KOPT-K1 (cell line): ENCODE data around the gene DOCK4.

ENCODE experiments used
- H3K27ac ChIP-seq: fragments of 200-600 bp; sonication (generic); 2 replicates; pipeline ENCODE4 v1.5.1; 2016; ENCODE audit warnings: antibody characterized with exemption, mild to moderate bottlenecking, low read depth, low read length; ENCODE audit not compliant: poor library complexity, severe bottlenecking
- H3K36me3 ChIP-seq: fragments of 200-600 bp; sonication (generic); 2 replicates; pipeline ENCODE4 v1.5.1; 2017; ENCODE audit warnings: antibody characterized with exemption, mild to moderate bottlenecking, low read length, moderate library complexity; ENCODE audit not compliant: insufficient read depth
- H3K9me3 ChIP-seq: fragments of 200-600 bp; sonication (generic); 2 replicates; pipeline ENCODE4 v1.5.1; 2017; ENCODE audit warnings: antibody characterized with exemption, low read length, mild to moderate bottlenecking; ENCODE audit not compliant: insufficient read depth, poor library complexity, severe bottlenecking

Gene DOCK4

DNA sequence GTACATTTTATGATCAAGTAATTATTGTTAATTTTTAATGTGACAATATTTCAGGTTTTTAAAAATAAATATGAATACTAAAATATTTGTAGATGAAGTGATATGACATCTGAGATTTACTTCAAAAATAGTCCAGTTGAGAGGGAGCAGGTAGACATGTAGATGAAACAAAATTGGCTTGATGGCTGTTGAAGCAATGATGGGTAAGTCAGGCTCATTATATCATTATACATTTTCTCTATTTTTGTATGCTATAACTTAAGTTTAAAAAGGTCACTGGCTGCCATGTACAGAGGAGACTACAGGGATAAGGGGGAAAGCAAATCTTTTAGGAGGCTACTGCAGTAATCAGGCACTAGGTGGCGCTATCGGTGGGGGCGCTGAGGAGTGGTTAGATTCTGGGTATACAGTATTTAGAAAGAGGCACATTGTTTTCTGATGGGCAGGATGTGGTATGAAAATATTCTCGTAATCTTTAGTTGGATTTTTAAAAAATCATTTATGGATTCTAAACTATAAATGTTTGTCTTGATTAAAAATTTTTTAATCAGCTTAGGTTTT, 454.1 kb downstream of the DOCK4 start:
- no peak overlapping the region for H3K27ac ChIP-seq
- no peaks in the 10 kb centered on the region for H3K36me3 ChIP-seq
- no peaks in the 10 kb centered on the region for H3K9me3 ChIP-seq

DNA sequence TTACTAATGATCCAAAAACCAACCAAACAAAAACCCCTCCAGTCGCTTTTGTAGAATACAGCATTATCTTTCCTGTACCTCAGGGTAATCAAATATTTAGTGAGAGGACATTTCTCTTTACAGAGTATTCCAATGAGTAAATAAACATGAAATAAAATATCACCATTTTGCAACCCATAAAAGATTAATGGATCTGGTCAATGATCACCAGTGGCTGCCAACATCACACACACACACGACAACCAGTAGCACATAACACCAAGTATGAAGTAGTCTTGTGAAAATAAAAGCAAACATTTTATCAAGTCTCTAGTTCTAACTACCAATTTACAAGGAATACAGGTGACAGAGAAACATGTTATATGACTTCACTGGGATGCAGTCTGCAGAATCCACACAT, 455.3 kb downstream of the DOCK4 start:
- Histone ChIP-seq H3K36me3 (no peaks in the 10 kb centered on the region), H3K9me3 (no peaks in the 10 kb centered on the region), H3K27ac (no peak overlapping the region)

DNA sequence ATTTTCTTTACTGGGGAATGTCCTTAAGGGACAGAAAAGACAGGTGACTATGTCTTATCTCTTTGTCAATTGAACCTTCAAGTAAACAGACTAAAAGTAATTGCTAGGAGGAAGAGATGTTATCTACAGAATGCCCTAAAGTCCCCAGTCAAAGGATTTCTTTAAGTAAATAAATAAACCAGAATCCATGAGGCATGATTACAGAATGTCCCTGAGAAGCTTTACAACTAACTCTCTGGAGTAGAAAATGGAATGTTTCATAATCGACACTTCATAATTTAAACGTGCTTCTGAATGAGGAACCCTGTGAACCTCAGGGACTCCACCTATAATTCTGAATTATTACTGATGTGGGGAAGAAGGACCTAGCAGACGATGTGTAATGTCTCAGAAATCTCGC, 456.0 kb downstream of the DOCK4 start:
- Histone ChIP-seq H3K9me3 (no peaks in the 10 kb centered on the region), H3K36me3 (no peaks in the 10 kb centered on the region), H3K27ac (no peak overlapping the region)

DNA sequence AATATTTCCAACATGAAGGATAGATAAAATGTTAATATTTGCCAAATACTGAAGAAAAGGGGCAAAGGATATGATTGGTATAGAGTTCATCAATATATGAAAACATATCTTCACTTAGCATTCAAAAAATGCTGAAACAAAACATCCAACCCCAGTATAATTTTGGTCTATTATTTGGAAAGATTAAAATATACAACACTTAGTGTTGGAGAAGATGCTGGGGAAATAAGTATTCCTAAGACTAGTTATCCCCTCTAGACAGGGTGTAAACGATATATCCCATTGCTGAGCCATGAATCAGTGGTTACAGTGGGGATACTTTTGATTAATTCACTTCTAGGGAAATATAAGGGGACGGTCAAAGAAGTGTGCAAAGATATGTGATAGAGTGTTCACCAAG, 456.6 kb downstream of the DOCK4 start:
- no peaks in the 10 kb centered on the region for H3K36me3 ChIP-seq
- H3K9me3 ChIP-seq = no peaks in the 10 kb centered on the region
- no peak overlapping the region for H3K27ac ChIP-seq

DNA sequence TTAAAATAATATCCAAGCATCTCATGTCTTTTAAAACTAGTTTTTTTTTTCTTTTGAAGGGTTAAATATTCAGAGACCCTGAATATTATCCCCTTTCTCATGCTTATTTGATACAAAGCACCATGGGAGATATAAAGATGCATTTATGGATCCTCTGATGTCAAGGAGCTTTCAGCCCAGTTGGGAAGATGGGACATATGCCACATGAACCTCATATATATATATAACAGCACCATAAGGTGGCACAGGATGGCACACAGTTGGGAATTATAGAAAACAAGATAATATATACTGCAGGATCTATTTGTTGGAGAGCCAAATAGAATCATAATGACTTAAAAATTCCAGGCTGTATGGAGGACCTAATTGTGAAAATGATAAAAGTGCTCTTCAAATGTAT, 458.5 kb downstream of the DOCK4 start:
- Histone ChIP-seq H3K27ac (no peak overlapping the region), H3K36me3 (no peaks in the 10 kb centered on the region), H3K9me3 (no peaks in the 10 kb centered on the region)

DNA sequence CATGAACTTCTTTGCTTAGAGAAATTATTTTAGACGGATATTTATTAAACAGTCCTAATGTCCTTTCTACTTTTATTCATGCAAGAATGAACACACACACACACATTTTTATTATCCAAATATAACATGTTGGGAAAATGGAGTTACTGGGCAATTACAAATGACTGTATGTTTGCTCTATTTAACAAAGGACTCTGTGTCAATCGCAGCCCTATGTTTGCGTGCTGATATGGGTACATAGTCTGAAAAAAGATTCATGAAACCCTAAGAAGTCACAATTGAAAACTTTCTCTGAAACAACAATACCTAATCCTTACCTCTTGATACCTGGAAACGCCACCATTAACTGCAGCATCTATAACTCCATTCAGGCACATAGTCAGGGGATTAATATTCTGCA, 459.2 kb downstream of the DOCK4 start:
- Histone ChIP-seq H3K27ac (no peak overlapping the region), H3K36me3 (no peaks in the 10 kb centered on the region), H3K9me3 (no peaks in the 10 kb centered on the region)

DNA sequence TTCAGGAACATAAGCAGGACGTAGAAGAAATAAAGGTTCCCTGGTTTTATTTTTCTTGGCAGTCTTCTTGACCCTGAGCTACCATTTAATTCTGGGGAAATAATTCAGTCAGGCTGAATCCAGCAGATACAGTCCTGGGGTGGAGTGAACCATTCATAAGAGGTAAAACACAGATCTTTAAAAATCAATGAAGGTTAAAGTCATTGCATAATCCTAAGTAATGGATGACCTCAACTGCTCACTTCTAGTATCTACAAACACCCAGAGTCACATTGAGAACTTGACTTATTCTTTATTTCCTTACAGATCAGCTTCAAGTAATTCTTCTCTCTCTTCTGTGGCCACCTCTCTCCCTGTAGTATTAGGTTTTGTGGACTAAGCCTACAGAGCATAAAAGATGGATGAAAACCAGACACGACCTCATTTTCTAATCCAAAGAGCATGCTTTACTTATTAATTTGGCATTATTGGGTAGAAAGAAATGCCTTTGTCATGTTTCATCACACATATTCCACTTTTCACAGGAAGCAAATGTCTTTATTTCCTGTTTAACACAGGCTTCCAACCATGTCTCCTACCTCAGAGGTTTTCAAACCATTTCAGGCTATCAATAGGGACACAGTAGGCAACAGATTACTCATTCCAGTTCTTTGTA, 461.6 kb downstream of the DOCK4 start:
- Histone ChIP-seq H3K36me3 (no peaks in the 10 kb centered on the region), H3K27ac (no peak overlapping the region), H3K9me3 (no peaks in the 10 kb centered on the region)

DNA sequence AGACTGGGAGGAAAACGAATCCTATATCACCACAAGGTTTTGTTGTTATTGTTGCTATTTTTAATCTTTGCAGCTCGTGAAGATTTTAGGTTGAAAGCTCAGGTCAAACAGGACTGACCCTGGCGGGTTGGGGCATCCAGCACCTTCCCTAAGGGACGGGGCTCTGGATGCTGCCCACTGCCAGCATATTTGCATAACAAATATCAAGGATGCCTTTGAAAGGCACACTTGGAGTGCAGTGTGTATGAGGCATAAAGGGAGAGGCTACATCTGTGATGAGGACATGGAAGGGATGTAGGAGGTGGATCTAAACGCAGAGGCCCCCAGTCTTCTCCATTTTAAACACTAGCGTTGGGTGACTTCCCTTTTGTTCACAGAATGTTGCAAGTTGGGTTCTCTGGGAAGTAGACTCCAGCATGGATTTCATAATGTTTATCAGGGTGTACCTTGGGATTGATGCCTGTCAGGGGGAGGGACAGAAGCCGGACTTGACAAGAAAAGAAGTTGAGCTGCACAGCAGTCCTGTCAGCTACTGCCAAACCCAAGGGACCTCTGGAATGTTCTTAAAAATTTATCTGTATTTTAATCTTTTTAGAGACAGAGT, 462.9 kb downstream of the DOCK4 start:
- H3K27ac ChIP-seq = no peak overlapping the region
- no peaks in the 10 kb centered on the region for H3K9me3 ChIP-seq
- no peaks in the 10 kb centered on the region for H3K36me3 ChIP-seq

DNA sequence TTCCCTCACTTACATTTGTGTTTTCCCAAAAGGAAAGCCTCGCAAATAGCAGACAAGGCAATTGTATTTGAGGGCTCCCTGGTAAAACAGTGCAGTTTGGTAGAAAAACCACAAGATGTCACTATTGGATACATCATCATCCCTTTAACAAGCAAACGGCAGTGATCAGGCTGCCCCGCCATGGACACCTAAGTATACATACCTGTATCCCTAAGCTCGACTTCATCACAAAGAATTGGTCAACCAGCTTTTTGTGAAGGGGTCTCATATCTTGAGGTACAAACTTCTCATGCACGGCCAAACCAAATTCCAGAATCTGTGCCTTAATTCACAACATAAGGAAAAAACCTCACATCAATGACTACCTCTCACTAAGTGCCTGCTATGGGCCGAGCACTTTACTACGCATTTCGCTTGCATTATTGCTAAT, 464.4 kb downstream of the DOCK4 start:
- no peaks in the 10 kb centered on the region for H3K36me3 ChIP-seq
- H3K27ac ChIP-seq = no peak overlapping the region
- H3K9me3 ChIP-seq = no peaks in the 10 kb centered on the region

DNA sequence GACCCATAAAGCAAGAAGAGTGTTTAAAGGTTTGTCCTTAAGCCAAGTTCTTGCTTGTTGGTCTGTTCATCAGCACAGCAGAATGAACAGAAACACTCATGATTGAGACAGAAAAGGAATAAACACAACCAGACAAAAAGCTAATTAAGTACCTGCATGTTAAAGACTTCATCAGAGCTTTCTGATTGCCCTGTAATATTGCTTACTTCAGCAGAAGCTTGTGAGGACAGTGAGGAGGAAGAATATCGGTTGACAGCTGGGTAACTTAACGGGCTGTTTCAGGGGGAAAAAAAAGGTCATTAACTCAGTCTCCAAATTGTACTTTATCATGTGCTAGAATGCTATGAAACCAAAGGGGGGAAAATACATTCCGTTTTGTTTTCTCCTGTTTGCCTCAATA, 465.3 kb downstream of the DOCK4 start:
- H3K36me3 ChIP-seq = no peaks in the 10 kb centered on the region
- H3K9me3 ChIP-seq = no peaks in the 10 kb centered on the region
- no peak overlapping the region for H3K27ac ChIP-seq

DNA sequence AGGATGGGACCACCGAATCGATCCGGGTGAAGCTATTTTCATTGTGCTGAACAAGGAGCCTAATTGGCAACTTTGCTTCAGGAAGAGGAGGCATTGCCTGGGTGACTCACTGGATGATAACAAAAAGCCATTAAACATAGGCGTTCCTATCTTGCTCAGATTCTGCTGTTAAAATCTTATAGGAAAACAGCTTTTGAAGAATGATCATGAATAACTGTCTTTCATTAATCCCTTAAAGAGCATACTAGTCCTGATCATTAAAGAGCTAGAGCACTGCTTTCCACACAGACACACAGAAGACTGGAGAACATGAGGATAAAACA, 469.7 kb downstream of the DOCK4 start:
- Histone ChIP-seq H3K9me3 (no peaks in the 10 kb centered on the region), H3K27ac (no peak overlapping the region), H3K36me3 (no peaks in the 10 kb centered on the region)

DNA sequence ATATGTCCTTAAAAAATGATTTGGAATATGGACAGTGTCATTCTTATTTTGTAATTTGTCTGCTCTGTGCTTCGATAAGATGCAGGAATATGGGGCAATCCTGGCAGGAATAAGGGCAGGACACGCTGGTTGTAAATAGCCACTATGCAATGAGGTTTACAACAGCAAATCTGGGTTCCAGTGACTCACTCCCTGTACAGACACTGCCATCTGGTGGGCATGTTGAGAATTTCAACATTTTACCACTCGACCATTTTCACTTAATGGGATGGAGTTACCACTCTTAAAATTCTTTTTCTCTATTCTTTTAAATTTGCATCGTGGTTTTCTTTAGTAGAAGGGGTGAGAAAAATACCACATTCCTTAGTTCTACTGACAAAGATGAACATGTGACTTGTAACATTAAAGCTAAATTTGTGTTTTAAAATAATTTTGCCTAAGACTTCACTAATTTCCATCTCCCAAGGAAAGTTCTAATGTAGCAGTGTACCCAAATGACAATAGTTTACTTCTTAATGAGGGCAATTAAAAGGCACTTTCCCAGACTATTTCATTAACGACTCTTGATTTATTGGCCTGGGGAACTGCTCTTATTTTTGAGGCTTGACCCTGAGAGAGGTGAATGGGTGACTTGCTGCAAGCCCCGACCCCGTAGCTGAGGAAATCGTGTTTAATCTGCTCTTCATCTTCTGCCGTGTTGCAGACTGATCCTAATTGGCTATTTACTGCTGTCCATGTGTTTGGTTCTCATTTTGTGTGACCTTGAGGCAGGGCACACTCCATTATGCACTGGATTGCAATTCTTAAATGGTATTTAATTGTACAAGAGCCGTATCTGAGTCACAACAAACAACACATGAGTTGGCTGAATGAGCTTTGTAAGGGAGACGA, 470.3 kb downstream of the DOCK4 start:
- Histone ChIP-seq H3K9me3 (no peaks in the 10 kb centered on the region), H3K27ac (no peak overlapping the region), H3K36me3 (no peaks in the 10 kb centered on the region)

DNA sequence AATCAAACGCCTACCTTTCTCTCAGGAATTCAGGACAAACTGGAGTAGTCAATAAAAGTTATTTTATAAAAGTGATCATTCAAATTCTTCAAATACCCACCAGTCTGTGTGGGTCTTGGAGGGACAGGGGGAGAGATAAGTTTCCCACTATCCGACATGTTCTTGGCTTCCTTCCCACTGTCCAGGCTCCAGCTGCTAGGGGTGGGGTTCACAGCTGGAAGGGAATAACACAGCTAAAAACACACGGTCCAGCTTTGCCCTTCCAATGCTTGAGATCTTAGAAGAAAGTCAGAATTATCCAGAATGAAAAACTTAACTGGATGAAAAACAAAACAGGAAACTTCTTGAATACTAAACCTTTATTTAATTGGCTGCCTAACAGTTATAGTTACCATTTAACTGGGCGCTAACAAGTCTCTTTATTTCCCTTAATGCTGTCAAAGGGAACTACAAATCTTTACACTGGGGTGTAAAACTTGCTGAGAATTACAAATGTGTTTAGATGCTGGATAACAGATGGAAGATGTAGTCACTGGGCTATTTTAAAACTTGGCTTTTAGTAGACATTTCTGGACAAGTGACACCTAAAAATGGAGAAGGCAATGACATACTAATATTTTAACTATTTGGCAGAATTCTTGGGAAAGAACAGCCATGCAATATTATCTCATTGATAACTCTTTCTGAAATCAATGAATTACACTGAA, 471.1 kb downstream of the DOCK4 start:
- H3K9me3 ChIP-seq = no peaks in the 10 kb centered on the region
- H3K36me3 ChIP-seq = no peaks in the 10 kb centered on the region
- no peak overlapping the region for H3K27ac ChIP-seq

DNA sequence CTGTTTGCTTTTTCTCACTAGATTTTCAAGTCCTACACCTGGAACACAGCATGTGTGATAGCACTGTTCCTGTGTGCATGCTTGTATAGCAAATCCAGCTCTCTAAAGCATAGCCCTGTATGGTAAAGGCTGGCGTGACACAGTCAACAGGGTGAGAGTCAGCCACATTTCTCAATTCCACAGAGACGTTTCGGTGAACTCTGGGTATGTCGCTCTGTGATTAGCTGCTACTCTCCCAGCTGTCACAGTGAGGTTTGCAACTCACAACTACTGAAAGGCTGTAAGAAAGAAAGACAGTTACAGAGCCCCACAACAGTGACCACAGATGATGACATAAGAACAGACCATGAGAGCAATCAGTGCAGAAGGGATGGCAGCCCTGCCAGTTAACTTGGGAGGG, 473.3 kb downstream of the DOCK4 start:
- no peaks in the 10 kb centered on the region for H3K36me3 ChIP-seq
- no peaks in the 10 kb centered on the region for H3K9me3 ChIP-seq
- H3K27ac ChIP-seq = no peak overlapping the region
